PFSK-1 (cell line): ENCODE results near the gene RICTOR.

Experiments used
- FOXP2 ChIP-seq: optimal IDR thresholded peaks from 2 replicates; pipeline ENCODE3; 2011; ENCODE audit warnings: borderline replicate concordance, control low read depth, inconsistent platforms; ENCODE audit not compliant: insufficient read depth; ENCODE audit errors: extremely low read length, extremely low read depth
- POLR2AphosphoS5 ChIP-seq: IDR thresholded peaks from 2 replicates; pipeline ENCODE4 v1.6.1; 2012; ENCODE audit warnings: low read depth, mild to moderate bottlenecking, control low read depth, low read length, moderate library complexity
- SIN3A ChIP-seq: IDR thresholded peaks from 2 replicates; pipeline ENCODE4 v1.6.1; 2012; ENCODE audit warnings: mild to moderate bottlenecking, low read length, moderate library complexity, borderline replicate concordance; ENCODE audit not compliant: insufficient read depth
- TAF1 ChIP-seq: IDR thresholded peaks from 2 replicates; pipeline ENCODE4 v1.6.1; 2012; ENCODE audit warnings: low read length, control low read depth, borderline replicate concordance; ENCODE audit not compliant: insufficient read depth
- TF ChIP-seq, protein P1 (sequence below), 2 experiments: IDR thresholded peaks; 2 replicates each; pipeline versions ENCODE4 v1.6.1 to v1.8.0; 2011 to 2012; ENCODE audit warnings: low read depth in 2 of 2, low read length in 2 of 2, control low read depth in 1 of 2, inconsistent platforms in 1 of 2, mild to moderate bottlenecking in 1 of 2, moderate library complexity in 1 of 2; ENCODE audit not compliant: insufficient read depth in 1 of 2

DNA sequence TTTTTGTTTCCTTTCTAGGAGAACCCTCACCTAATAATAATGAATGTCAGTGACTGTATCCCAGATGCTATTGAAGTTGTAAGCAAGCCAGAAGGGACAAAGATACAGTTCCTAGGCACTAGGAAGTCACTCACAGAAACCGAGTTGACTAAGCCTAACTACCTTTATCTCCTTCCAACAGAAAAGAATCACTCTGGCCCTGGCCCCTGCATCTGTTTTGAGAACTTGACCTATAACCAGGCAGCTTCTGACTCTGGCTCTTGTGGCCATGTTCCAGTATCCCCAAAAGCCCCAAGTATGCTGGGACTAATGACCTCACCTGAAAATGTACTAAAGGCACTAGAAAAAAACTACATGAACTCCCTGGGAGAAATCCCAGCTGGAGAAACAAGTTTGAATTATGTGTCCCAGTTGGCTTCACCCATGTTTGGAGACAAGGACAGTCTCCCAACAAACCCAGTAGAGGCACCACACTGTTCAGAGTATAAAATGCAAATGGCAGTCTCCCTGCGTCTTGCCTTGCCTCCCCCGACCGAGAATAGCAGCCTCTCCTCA, 141.3 kb downstream of the RICTOR start:
- TF ChIP-seq, protein P1, sequence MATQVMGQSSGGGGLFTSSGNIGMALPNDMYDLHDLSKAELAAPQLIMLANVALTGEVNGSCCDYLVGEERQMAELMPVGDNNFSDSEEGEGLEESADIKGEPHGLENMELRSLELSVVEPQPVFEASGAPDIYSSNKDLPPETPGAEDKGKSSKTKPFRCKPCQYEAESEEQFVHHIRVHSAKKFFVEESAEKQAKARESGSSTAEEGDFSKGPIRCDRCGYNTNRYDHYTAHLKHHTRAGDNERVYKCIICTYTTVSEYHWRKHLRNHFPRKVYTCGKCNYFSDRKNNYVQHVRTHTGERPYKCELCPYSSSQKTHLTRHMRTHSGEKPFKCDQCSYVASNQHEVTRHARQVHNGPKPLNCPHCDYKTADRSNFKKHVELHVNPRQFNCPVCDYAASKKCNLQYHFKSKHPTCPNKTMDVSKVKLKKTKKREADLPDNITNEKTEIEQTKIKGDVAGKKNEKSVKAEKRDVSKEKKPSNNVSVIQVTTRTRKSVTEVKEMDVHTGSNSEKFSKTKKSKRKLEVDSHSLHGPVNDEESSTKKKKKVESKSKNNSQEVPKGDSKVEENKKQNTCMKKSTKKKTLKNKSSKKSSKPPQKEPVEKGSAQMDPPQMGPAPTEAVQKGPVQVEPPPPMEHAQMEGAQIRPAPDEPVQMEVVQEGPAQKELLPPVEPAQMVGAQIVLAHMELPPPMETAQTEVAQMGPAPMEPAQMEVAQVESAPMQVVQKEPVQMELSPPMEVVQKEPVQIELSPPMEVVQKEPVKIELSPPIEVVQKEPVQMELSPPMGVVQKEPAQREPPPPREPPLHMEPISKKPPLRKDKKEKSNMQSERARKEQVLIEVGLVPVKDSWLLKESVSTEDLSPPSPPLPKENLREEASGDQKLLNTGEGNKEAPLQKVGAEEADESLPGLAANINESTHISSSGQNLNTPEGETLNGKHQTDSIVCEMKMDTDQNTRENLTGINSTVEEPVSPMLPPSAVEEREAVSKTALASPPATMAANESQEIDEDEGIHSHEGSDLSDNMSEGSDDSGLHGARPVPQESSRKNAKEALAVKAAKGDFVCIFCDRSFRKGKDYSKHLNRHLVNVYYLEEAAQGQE (IDR thresholded peaks at IDR 0.05; ENCODE audit: insufficient read depth in 1 of 2, low read depth in 2 of 2, low read length in 2 of 2), result no peak
- TF ChIP-seq TAF1 (no peak), SIN3A (no peak), POLR2AphosphoS5 (no peak), FOXP2 (no peak)
